CD8-positive, alpha-beta memory T cell (primary cell): Measurements from ENCODE around the gene SYNRG. TPM values are rescaled to one million over a fixed set of nuclear protein-coding genes. Genes with fewer than 3 reads are reported as not detected.
A peak's percentile ranks its signal among the peaks of the same experiment; 100 is the strongest.

ENCODE experiments used
- CTCF ChIA-PET: fragments of 350-600 bp; sonication (Branson Sonifier 250); formaldehyde crosslinking; loops from one replicate; lab custom pipeline; 2021; ENCODE audit warnings: antibody characterized with exemption; lab: Charles Lee
- POLR2A ChIA-PET: fragments of 350-600 bp; sonication (Branson Sonifier 250); formaldehyde crosslinking; loops from one replicate; lab custom pipeline; 2021; ENCODE audit warnings: antibody characterized with exemption; lab: Charles Lee
- DNase-seq, 5 donors: peaks; one replicate each; pipeline versions ENCODE4 v3.0.0 to v3.0.0-alpha.2; 2020 to 2022; ENCODE audit warnings: mixed read lengths in 1 of 5
- H3K27ac ChIP-seq: one replicate; pipeline ENCODE4 v1.7.0; 2013; ENCODE audit warnings: low read depth, mild to moderate bottlenecking, low read length, moderate library complexity
- H3K27me3 ChIP-seq: 2 replicates; pipeline ENCODE4 v1.7.0; 2013; ENCODE audit warnings: low read length, mild to moderate bottlenecking; ENCODE audit not compliant: insufficient read depth, poor library complexity, severe bottlenecking
- H3K36me3 ChIP-seq: 2 replicates; pipeline ENCODE4 v1.7.0; 2013; ENCODE audit warnings: mild to moderate bottlenecking, low read length, moderate library complexity; ENCODE audit not compliant: insufficient read depth
- H3K4me1 ChIP-seq: 2 replicates; pipeline ENCODE4 v1.7.0; 2013; ENCODE audit warnings: mild to moderate bottlenecking, low read length, moderate library complexity; ENCODE audit not compliant: insufficient read depth
- H3K4me3 ChIP-seq: 2 replicates; pipeline ENCODE4 v1.7.0; 2013; ENCODE audit warnings: mild to moderate bottlenecking, low read length
- H3K9me3 ChIP-seq: 2 replicates; pipeline ENCODE4 v1.7.0; 2013; ENCODE audit warnings: mild to moderate bottlenecking, low read length
- H3K27ac Mint-ChIP-seq, 8 donors: one replicate each; pipeline ENCODE4 v1.8.0; 2020 to 2021; ENCODE audit warnings: mixed read lengths in 8 of 8, mild to moderate bottlenecking in 6 of 8, inconsistent platforms in 3 of 8, moderate library complexity in 3 of 8
- H3K27me3 Mint-ChIP-seq, 2 donors: one replicate each; pipeline ENCODE4 v1.8.0; 2020 to 2021; ENCODE audit warnings: mixed read lengths in 2 of 2, mild to moderate bottlenecking in 1 of 2, moderate library complexity in 1 of 2
- H3K36me3 Mint-ChIP-seq, 3 donors: one replicate each; pipeline ENCODE4 v1.8.0; 2020 to 2021; ENCODE audit warnings: mixed read lengths in 3 of 3, inconsistent platforms in 1 of 3, mild to moderate bottlenecking in 1 of 3
- H3K4me1 Mint-ChIP-seq, 3 donors: one replicate each; pipeline ENCODE4 v1.8.0; 2020 to 2021; ENCODE audit warnings: mixed read lengths in 3 of 3, inconsistent platforms in 1 of 3, mild to moderate bottlenecking in 1 of 3
- H3K4me3 Mint-ChIP-seq, 7 donors: one replicate each; pipeline ENCODE4 v1.8.0; 2020 to 2021; ENCODE audit warnings: mixed read lengths in 7 of 7, mild to moderate bottlenecking in 6 of 7, moderate library complexity in 4 of 7, inconsistent platforms in 2 of 7
- H3K9me3 Mint-ChIP-seq, 5 donors: one replicate each; pipeline ENCODE4 v1.8.0; 2020 to 2022; ENCODE audit warnings: mixed read lengths in 5 of 5, mild to moderate bottlenecking in 3 of 5, moderate library complexity in 2 of 5, inconsistent platforms in 1 of 5
- polyA plus RNA-seq: library from polyadenylated mRNA; unstranded; fragments of 300-500 nt; fragmentation: Illumina TruSeq; gene quantifications from one replicate; pipeline ENCODE4 v1.2.3, GENCODE V29; 2021
- total RNA-seq, 2 experiments: library from RNA; stranded (reverse); gene quantifications; one replicate each; pipeline ENCODE4 v1.2.3, GENCODE V29; 2021

The SYNRG gene
- total and polyA plus RNA-seq, 3 experiments from 2014 or later, result 42.3 to 104 (median 50.8) TPM

DNA sequence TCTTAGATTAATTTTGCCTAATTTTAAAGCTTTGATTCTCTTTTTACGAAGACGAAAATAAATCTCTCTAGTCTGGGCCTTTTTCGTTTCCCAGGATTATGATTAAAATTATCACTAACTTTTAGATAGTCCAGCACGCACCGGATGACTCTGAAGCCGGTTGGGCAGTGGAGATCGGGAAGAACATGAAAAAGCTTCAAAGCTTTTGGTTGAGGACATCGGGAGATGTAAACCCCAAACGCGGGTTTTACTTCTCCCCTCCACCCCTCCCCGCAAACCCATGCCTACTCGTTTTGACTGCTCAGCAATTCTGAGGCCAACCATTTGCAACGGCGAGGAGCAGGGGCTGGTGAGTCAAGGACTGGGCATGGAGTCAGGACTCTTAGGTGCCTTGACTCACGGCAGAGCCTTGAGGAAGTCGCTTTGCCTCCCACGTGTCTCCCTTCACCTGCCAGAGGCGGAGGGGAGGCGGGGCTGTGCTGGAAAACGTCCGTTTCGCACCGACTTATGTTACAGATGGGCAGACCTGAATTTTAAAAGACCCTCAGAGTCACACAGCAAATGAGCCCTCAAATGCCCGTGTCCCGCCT is 120.5 kb downstream of the SYNRG start:
- no peaks in the 10 kb centered on the region for H3K9me3 ChIP-seq
- Mint-ChIP-seq H3K36me3 (peaks cover 0 to 9% (median 0%) of the 10 kb centered on the region in 3 donors), H3K9me3 (no peaks in the 10 kb centered on the region), H3K4me3 (peak overlapping the region; percentile 91 to 98 (median 93)), H3K4me1 (peaks cover 22 to 39% (median 30%) of the 10 kb centered on the region in 3 donors), H3K27ac (peak overlapping the region; percentile 84 to 95 (median 92)), H3K27me3 (no peaks in the 10 kb centered on the region)
- no peaks in the 10 kb centered on the region for H3K36me3 ChIP-seq
- POLR2A ChIA-PET, result interaction anchor here (1.5 kb wide), 1 partner anchor 121 kb away, joined by 5 read pairs; the partner anchor contains the start of gene SYNRG
- no peaks in the 10 kb centered on the region for H3K27me3 ChIP-seq
- CTCF ChIA-PET, result interaction anchor here (0.7 to 1.0 kb wide), 2 partner anchors 19 to 120 kb away, joined by 3 read pairs; partner anchors contain the start of gene SYNRG
- H3K4me3 ChIP-seq, result peak overlapping the region; percentile 83
- H3K4me1 ChIP-seq, result peaks cover 17% of the 10 kb centered on the region
- DNase-seq, result peak; percentile 39 to 67 (median 46)
- H3K27ac ChIP-seq, result peak overlapping the region; percentile 71

DNA sequence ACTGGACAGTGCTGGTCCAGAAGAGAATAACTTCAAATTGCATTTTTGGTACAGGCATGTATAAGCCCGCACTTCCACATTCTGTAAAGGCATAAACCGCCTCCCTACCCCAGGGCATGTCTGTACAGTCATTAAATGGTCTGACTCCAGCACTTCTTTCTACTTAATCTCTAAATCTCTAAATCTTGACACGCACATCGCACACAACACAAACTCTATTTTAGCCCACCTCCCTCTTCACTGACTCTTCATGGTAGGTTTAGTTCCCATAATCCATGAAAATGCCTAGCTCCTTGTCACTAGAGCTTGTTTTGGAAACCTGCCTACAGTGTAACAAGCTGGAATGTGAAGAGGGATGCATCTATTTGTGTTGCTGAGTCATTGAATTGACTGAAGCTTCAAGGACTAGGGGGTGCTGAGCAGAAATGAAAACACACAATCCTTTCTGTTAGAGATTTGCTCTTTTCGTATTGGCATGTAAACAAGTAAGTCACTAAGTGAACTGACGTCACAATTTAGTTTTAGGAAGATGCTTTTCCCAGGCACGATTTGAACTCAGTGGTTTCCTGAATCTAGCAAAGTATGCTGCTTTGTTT is 121.1 kb downstream of the SYNRG start:
- H3K9me3 Mint-ChIP-seq, result no peaks in the 10 kb centered on the region
- H3K4me3 ChIP-seq, result peak overlapping the region; percentile 83

DNA sequence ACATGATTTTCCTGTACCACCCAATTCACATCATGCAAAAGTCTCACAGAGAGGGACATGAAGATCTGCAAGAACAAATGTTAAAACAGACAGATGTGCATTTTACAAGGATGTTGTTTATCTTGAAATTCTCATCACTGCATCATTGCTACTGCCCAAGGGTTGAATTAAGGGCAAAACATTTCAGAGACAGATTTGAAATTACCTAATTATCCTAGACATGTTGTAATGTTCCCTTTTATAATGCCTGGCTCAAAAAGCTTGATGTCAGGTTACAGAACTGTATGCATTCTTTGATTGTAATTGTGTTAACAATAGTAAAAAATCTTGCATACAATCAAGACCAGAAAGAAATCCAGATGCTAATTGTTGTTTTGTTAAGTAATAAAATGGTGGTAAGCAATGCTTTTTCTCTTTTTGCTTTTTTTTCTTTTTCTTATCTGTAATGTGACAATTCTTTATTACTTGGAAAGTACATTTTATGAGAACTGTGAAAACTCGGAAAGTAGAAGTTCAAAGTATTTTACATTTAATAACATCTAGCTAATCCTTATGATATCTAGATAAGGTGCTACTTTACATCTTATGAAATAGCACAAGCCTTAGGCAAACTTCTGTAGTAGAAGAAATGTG is 123.2 kb downstream of the SYNRG start:
- H3K4me1 ChIP-seq, result peaks cover 13% of the 10 kb centered on the region
- no peak overlapping the region for H3K4me3 ChIP-seq
- ChIA-PET POLR2A (no interaction called here), CTCF (no interaction called here)
- Mint-ChIP-seq H3K36me3 (peaks cover 0 to 9% (median 0%) of the 10 kb centered on the region in 3 donors), H3K4me1 (peaks cover 16 to 23% (median 21%) of the 10 kb centered on the region in 3 donors), H3K27me3 (no peaks in the 10 kb centered on the region), H3K9me3 (no peaks in the 10 kb centered on the region), H3K27ac (no peak overlapping the region), H3K4me3 (no peak overlapping the region)
- no peaks in the 10 kb centered on the region for H3K27me3 ChIP-seq
- no peak overlapping the region for H3K27ac ChIP-seq
- H3K36me3 ChIP-seq, result no peaks in the 10 kb centered on the region
- no peak for DNase-seq
- no peaks in the 10 kb centered on the region for H3K9me3 ChIP-seq

More for the DNA sequence above, 121.1 kb downstream of the SYNRG start:
- H3K36me3 ChIP-seq, result no peaks in the 10 kb centered on the region
- no peaks in the 10 kb centered on the region for H3K27me3 ChIP-seq
- H3K4me1 ChIP-seq, result peaks cover 17% of the 10 kb centered on the region
- Mint-ChIP-seq H3K4me3 (peak overlapping the region; percentile 91 to 98 (median 93)), H3K36me3 (peaks cover 0 to 9% (median 0%) of the 10 kb centered on the region in 3 donors), H3K27me3 (no peaks in the 10 kb centered on the region), H3K27ac (peak overlapping the region in 7 of 8 donors; percentile 84 to 95 (median 92)), H3K4me1 (peaks cover 22 to 39% (median 30%) of the 10 kb centered on the region in 3 donors)
- CTCF ChIA-PET, result interaction anchor here (0.7 kb wide), 1 partner anchor 20 kb away, joined by 3 read pairs; no protein-coding TSS in a partner anchor
- peak overlapping the region; percentile 71 for H3K27ac ChIP-seq
- POLR2A ChIA-PET, result interaction anchor here (1.5 kb wide), 1 partner anchor 121 kb away, joined by 5 read pairs; the partner anchor contains the start of gene SYNRG
- peak in 1 of 5 donors; percentile 15 for DNase-seq
- no peaks in the 10 kb centered on the region for H3K9me3 ChIP-seq

DNA sequence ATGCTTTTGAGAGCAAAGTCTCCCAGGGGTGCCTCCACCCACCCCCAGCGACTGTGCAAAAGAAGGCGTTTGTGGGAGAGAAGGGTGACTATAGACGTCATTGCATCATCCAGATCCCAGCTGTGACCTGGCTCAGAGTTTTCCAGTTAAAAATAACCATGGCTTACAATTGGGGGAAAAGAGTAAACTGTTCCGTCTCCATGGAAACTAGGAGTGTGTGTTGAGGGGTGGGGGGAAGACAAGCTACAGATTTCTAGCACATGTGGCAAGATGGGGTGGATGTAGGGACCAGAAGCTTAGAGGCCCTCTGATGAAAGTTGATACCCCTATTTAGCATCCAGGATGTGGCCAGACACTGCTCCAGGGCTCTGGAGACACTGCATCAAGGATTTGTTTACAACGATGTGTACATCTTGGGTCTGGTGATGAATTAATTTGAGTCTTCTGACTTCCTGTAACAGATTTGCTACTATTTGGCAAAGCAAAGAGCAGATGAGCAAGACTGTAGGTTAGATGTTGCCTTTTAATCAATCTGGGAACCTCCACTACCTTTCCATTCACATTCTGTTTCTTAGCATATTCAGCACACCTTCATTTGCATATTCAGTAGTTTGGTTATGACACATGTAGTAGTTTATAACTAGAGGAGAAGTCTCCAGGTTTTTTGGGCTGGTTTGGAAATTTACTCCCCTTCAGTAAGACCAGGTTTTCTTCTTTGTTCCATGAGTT is 125.7 kb downstream of the SYNRG start:
- POLR2A ChIA-PET, result interaction anchor here (1.2 kb wide), 1 partner anchor 124 kb away, joined by 9 read pairs; no protein-coding TSS in a partner anchor

GRCh38 chr17:37481001-37481665 is 128.1 kb downstream of the SYNRG start:
- DNase-seq, result no peak
- no peak overlapping the region for H3K4me3 ChIP-seq
- CTCF ChIA-PET, result no interaction called here
- POLR2A ChIA-PET, result no interaction called here
- H3K4me1 Mint-ChIP-seq, result no peaks in the 10 kb centered on the region
- no peaks in the 10 kb centered on the region for H3K36me3 ChIP-seq
- H3K27me3 Mint-ChIP-seq, result no peaks in the 10 kb centered on the region
- peaks cover 6 to 32% (median 10%) of the 10 kb centered on the region in 3 donors for H3K36me3 Mint-ChIP-seq
- H3K4me3 Mint-ChIP-seq, result no peak overlapping the region
- H3K9me3 Mint-ChIP-seq, result no peaks in the 10 kb centered on the region
- no peak overlapping the region for H3K27ac ChIP-seq
- H3K27me3 ChIP-seq, result no peaks in the 10 kb centered on the region
- H3K4me1 ChIP-seq, result no peaks in the 10 kb centered on the region
- H3K9me3 ChIP-seq, result no peaks in the 10 kb centered on the region
- H3K27ac Mint-ChIP-seq, result no peak overlapping the region

More for the DNA sequence above, 125.7 kb downstream of the SYNRG start:
- no peaks in the 10 kb centered on the region for H3K27me3 ChIP-seq
- peaks cover 4 to 11% (median 5%) of the 10 kb centered on the region in 3 donors for H3K36me3 Mint-ChIP-seq
- H3K4me1 ChIP-seq, result peaks cover 3% of the 10 kb centered on the region
- no peak overlapping the region for H3K4me3 Mint-ChIP-seq
- H3K27ac Mint-ChIP-seq, result peak overlapping the region in 1 of 8 donors; percentile 11
- no peaks in the 10 kb centered on the region for H3K9me3 Mint-ChIP-seq
- no peaks in the 10 kb centered on the region for H3K36me3 ChIP-seq
- CTCF ChIA-PET, result no interaction called here
- no peak for DNase-seq
- H3K27ac ChIP-seq, result no peak overlapping the region
- peaks cover 5 to 7% (median 5%) of the 10 kb centered on the region in 3 donors for H3K4me1 Mint-ChIP-seq
- no peak overlapping the region for H3K4me3 ChIP-seq
- no peaks in the 10 kb centered on the region for H3K27me3 Mint-ChIP-seq
- H3K9me3 ChIP-seq, result no peaks in the 10 kb centered on the region

DNA sequence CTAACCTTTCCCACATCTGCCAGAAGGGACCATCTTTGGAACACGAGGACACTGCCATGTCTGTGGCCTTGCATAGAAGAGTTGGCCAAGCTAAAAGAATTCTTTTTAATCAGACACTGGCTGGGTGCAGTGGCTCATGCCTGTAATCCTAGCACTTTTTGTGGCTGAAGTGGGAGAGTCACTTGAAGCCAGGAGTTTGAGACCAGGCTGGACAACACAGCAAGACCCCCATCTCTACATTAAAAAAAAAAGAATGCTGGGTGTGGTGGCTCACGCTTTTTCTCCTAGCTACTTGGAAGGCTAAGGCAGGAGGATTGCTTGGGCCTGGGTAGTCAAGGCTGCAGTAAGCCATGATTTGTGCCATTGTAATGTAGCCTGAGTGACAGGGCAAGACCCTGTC is 128.8 kb downstream of the SYNRG start:
- POLR2A ChIA-PET, result no interaction called here
- no peak overlapping the region for H3K4me3 Mint-ChIP-seq

GRCh38 chr17:37479025-37479424 is 130.2 kb downstream of the SYNRG start:
- Mint-ChIP-seq H3K4me3 (peak overlapping the region in 1 of 7 donors; percentile 38), H3K36me3 (peaks cover 6 to 47% (median 10%) of the 10 kb centered on the region in 3 donors), H3K9me3 (no peaks in the 10 kb centered on the region), H3K27me3 (no peaks in the 10 kb centered on the region), H3K4me1 (no peaks in the 10 kb centered on the region), H3K27ac (peak overlapping the region in 1 of 8 donors; percentile 25)
- no peak overlapping the region for H3K4me3 ChIP-seq
- no peak overlapping the region for H3K27ac ChIP-seq
- H3K9me3 ChIP-seq, result no peaks in the 10 kb centered on the region
- ChIA-PET POLR2A (no interaction called here), CTCF (no interaction called here)
- H3K36me3 ChIP-seq, result peaks cover 8% of the 10 kb centered on the region
- DNase-seq, result no peak
- no peaks in the 10 kb centered on the region for H3K4me1 ChIP-seq
- no peaks in the 10 kb centered on the region for H3K27me3 ChIP-seq

More for the DNA sequence above, 128.8 kb downstream of the SYNRG start:
- Histone ChIP-seq H3K4me1 (no peaks in the 10 kb centered on the region), H3K27me3 (no peaks in the 10 kb centered on the region), H3K36me3 (no peaks in the 10 kb centered on the region), H3K4me3 (no peak overlapping the region), H3K9me3 (no peaks in the 10 kb centered on the region), H3K27ac (no peak overlapping the region)
- Mint-ChIP-seq H3K36me3 (peaks cover 6 to 39% (median 10%) of the 10 kb centered on the region in 3 donors), H3K4me1 (no peaks in the 10 kb centered on the region), H3K9me3 (no peaks in the 10 kb centered on the region), H3K27ac (peak overlapping the region in 1 of 8 donors; percentile 42), H3K27me3 (no peaks in the 10 kb centered on the region)
- no peak for DNase-seq
- CTCF ChIA-PET, result no interaction called here
